ENCODE data around the gene KISS1R.
"Not testable (repeated sequence)": the region's sequence is repeated elsewhere in the genome, so short reads cannot be mapped to it uniquely, and the experiment has no call there.

Gene KISS1R

GRCh38 chr19:953445-954271, 36.5 kb downstream of the KISS1R start:
- DNase-seq (ENCODE audit: low read depth) = no peak

- DNase-seq (ENCODE audit: low read depth) = no peak
Observed at GRCh38 chr19:954272-954671, 37.1 kb downstream of the KISS1R start.

GRCh38 chr19:954672-955494, 37.8 kb downstream of the KISS1R start:
- no peak for DNase-seq (ENCODE audit: low read depth)

- no peak for DNase-seq (ENCODE audit: low read depth)
Observed at GRCh38 chr19:955803-956765, 39.0 kb downstream of the KISS1R start.

- DNase-seq (ENCODE audit: low read depth) = no peak
Observed at GRCh38 chr19:956766-957440, 39.8 kb downstream of the KISS1R start.

- DNase-seq (ENCODE audit: low read depth) = not testable (repeated sequence)
Observed at GRCh38 chr19:957578-957977, 40.4 kb downstream of the KISS1R start.

GRCh38 chr19:958967-959855, 42.1 kb downstream of the KISS1R start:
- DNase-seq (ENCODE audit: low read depth) = no peak

GRCh38 chr19:960020-960419, 42.9 kb downstream of the KISS1R start:
- DNase-seq (ENCODE audit: low read depth) = no peak

GRCh38 chr19:960601-960938, 43.4 kb downstream of the KISS1R start:
- DNase-seq (ENCODE audit: low read depth) = no peak

- no peak for DNase-seq (ENCODE audit: low read depth)
Observed at GRCh38 chr19:961866-962620, 44.9 kb downstream of the KISS1R start.

- no peak for DNase-seq (ENCODE audit: low read depth)
Observed at GRCh38 chr19:962683-963400, 45.7 kb downstream of the KISS1R start.

- no peak for DNase-seq (ENCODE audit: low read depth)
Observed at GRCh38 chr19:963486-963951, 46.4 kb downstream of the KISS1R start.

- DNase-seq (ENCODE audit: low read depth) = no peak
Observed at GRCh38 chr19:964116-964520, 47.0 kb downstream of the KISS1R start.

- DNase-seq (ENCODE audit: low read depth) = no peak
Observed at GRCh38 chr19:964761-965694, 47.9 kb downstream of the KISS1R start.

- no peak for DNase-seq (ENCODE audit: low read depth)
Observed at GRCh38 chr19:966485-967088, 49.5 kb downstream of the KISS1R start.
